ENCODE data around the gene TIMP3. TPM values are rescaled to one million over a fixed set of nuclear protein-coding genes. Genes with fewer than 3 reads are reported as not detected.

TIMP3 gene
- total RNA-seq, 2 experiments from 2014 or later, result not detected

- no peaks in the 10 kb centered on the region for H3K4me1 Mint-ChIP-seq
- no peak for DNase-seq
- ChIA-PET CTCF (no interaction called here), POLR2A (no interaction called here)
- no peak overlapping the region for H3K27ac Mint-ChIP-seq
- no peaks in the 10 kb centered on the region for H3K27me3 Mint-ChIP-seq
- H3K9me3 Mint-ChIP-seq, result no peaks in the 10 kb centered on the region
- H3K36me3 Mint-ChIP-seq (ENCODE audit: low read depth), result no peaks in the 10 kb centered on the region
- no peak overlapping the region for H3K4me3 Mint-ChIP-seq
Observed at GRCh38 chr22:32820131-32821119, 18.9 kb downstream of the TIMP3 start.

GRCh38 chr22:32822179-32822877 lies 20.8 kb downstream of the TIMP3 start:
- Mint-ChIP-seq H3K27ac (no peak overlapping the region), H3K36me3 (ENCODE audit: low read depth) (no peaks in the 10 kb centered on the region), H3K9me3 (no peaks in the 10 kb centered on the region), H3K4me3 (no peak overlapping the region), H3K4me1 (no peaks in the 10 kb centered on the region), H3K27me3 (no peaks in the 10 kb centered on the region)
- POLR2A ChIA-PET, result no interaction called here
- no peak for DNase-seq
- CTCF ChIA-PET, result no interaction called here

DNA sequence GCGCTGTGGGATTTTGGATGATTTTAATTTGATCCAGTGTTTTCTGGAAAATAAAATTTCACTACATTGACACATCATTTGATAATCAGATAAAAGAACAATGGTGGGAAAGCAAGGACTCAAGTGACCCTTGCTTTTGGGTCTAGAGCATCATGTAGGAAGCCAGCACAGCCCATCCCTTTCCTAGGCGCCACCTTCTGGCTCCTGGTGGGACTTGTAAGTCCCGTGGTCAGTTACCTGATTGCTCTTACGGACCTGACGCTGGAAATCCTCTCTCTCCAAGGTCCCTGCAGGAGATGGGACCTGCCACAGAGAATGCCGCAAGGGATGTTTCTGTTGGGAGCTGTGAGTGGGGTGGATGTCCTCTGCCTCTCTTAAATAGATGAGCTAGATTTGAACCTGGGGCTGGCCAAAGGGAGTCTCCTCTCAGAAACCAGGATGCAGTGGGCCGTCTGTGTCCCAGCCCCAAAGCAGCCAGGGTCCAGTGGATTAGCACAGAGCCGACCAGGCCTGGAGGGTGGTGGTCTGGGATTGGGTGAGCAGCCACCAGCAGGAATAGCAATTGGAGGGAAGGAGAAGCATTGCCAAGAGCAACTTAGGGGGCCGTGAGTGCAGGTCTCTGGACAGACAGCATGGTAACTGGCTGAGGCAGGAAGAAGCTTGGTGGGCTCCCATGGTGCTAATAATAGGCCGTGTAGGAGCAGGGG lies 21.7 kb downstream of the TIMP3 start:
- peak; percentile 14 for DNase-seq
- no peaks in the 10 kb centered on the region for H3K36me3 Mint-ChIP-seq (ENCODE audit: low read depth)
- no peak overlapping the region for H3K4me3 Mint-ChIP-seq
- ChIA-PET CTCF (interaction anchor here (1.4 kb wide), 1 partner anchor 294 kb away, joined by 3 read pairs; no protein-coding TSS in a partner anchor), POLR2A (no interaction called here)
- no peaks in the 10 kb centered on the region for H3K9me3 Mint-ChIP-seq
- no peaks in the 10 kb centered on the region for H3K4me1 Mint-ChIP-seq
- H3K27ac Mint-ChIP-seq, result no peak overlapping the region
- H3K27me3 Mint-ChIP-seq, result no peaks in the 10 kb centered on the region

DNA sequence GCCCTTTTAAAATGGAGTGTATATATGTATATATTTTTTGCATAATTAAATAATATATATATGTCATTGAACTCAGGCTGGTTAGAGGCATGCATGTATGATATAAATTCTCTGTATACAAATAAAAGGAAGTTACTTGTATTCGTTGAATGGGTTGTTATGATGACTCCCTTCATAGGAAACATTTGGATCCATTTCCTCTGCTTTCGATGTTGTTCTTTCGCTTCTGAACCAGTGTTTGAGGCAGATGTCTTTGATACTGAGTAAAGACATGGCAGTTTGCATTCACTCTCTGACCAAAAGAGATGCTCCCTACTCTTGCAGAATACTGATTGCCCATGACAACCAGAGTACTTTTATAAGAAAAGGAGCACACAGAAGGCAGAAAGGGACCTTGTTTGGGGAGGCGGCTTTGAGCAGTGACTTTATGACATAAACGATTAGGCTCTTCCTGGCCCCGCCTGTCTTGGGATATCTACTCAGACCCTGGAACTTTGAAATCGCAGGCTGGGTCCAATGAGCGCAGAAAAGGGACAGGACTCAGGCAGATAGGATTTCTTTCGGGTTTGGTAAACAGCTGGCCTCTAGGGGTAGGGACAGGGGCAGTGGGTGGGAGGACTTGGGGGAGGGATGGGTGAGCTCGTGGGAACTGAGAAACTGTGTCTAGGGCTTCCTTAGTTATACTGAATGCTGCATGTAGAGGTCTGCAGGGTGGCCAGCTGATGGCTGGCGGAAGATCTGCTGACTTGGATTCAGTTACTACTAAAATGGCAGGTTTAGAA lies 23.2 kb downstream of the TIMP3 start:
- H3K27me3 Mint-ChIP-seq, result no peaks in the 10 kb centered on the region
- no peak for DNase-seq
- H3K27ac Mint-ChIP-seq, result no peak overlapping the region
- no peaks in the 10 kb centered on the region for H3K9me3 Mint-ChIP-seq
- H3K4me3 Mint-ChIP-seq, result no peak overlapping the region
- no peaks in the 10 kb centered on the region for H3K4me1 Mint-ChIP-seq
- POLR2A ChIA-PET, result no interaction called here
- CTCF ChIA-PET, result no interaction called here
- H3K36me3 Mint-ChIP-seq (ENCODE audit: low read depth), result no peaks in the 10 kb centered on the region

DNA sequence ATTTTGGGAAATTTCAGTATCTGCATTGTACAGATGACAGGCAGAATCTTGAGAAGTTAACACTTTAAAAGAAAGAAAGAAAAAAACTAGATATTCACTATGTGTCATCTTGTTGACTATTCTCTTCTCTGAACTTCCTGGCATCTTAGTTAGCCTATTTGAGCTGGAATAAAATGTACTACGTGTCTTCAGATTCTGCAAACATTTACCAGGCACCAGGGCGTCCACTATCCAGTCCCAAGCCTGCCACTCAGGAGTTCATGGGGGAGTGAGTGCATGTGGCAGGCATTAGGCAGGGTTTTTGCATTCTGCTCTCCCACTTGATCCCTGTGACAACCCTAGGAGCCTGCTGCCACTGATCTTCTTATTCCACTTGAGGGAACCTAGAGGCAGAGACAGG lies 25.0 kb downstream of the TIMP3 start:
- CTCF ChIA-PET, result no interaction called here
- H3K4me1 Mint-ChIP-seq, result peaks cover 4% of the 10 kb centered on the region

DNA sequence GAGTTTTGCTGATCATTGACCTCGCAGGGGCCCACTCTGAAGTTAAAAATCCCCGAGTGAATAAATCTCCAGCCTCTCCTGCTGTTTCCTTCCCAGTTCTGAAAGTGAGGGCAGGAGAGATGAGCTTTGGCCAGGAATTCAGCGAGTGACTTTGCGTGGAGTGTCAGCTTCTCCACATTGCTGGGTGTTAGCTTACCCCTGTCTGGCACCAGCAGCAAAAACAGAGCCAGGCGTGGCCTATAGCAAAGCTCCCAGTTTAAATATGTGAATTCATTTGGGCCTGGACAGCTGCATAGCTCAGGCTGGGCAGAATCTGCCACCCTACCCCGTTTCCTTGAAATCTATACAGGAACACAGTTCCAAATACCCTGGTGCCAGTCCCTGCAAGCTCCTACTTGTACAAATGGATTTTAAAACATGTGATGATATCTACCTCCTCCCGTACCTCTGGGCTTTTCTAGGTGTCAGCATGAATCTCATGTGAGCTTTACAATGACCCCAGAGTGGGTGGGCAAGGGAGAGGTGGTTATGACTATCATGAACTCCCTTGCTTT lies 25.6 kb downstream of the TIMP3 start:
- POLR2A ChIA-PET, result no interaction called here
- no peak for DNase-seq
- no peaks in the 10 kb centered on the region for H3K36me3 Mint-ChIP-seq (ENCODE audit: low read depth)
- H3K4me3 Mint-ChIP-seq, result no peak overlapping the region
- no peaks in the 10 kb centered on the region for H3K9me3 Mint-ChIP-seq
- CTCF ChIA-PET, result interaction anchor here (0.9 kb wide), 1 partner anchor 14 kb away, joined by 3 read pairs; no protein-coding TSS in a partner anchor
- no peak overlapping the region for H3K27ac Mint-ChIP-seq
- H3K27me3 Mint-ChIP-seq, result no peaks in the 10 kb centered on the region
- H3K4me1 Mint-ChIP-seq, result peaks cover 7% of the 10 kb centered on the region

More for the DNA sequence above, 25.0 kb downstream of the TIMP3 start:
- Mint-ChIP-seq H3K27me3 (no peaks in the 10 kb centered on the region), H3K9me3 (no peaks in the 10 kb centered on the region), H3K4me3 (no peak overlapping the region), H3K27ac (no peak overlapping the region), H3K36me3 (ENCODE audit: low read depth) (no peaks in the 10 kb centered on the region)
- no peak for DNase-seq
- POLR2A ChIA-PET, result no interaction called here

GRCh38 chr22:32828150-32828549 lies 26.6 kb downstream of the TIMP3 start:
- no peaks in the 10 kb centered on the region for H3K36me3 Mint-ChIP-seq (ENCODE audit: low read depth)
- ChIA-PET POLR2A (no interaction called here), CTCF (interaction anchor here (0.9 kb wide), 1 partner anchor 13 kb away, joined by 3 read pairs; no protein-coding TSS in a partner anchor)
- H3K9me3 Mint-ChIP-seq, result no peaks in the 10 kb centered on the region
- no peak for DNase-seq
- H3K4me1 Mint-ChIP-seq, result peaks cover 8% of the 10 kb centered on the region
- H3K4me3 Mint-ChIP-seq, result no peak overlapping the region
- H3K27me3 Mint-ChIP-seq, result no peaks in the 10 kb centered on the region
- H3K27ac Mint-ChIP-seq, result no peak overlapping the region

- ChIA-PET CTCF (interaction anchor here (0.6 kb wide), 1 partner anchor 793 kb away, joined by 4 read pairs; no protein-coding TSS in a partner anchor), POLR2A (no interaction called here)
- H3K4me1 Mint-ChIP-seq, result peaks cover 8% of the 10 kb centered on the region
- DNase-seq, result no peak
- no peaks in the 10 kb centered on the region for H3K27me3 Mint-ChIP-seq
- H3K9me3 Mint-ChIP-seq, result no peaks in the 10 kb centered on the region
- H3K36me3 Mint-ChIP-seq (ENCODE audit: low read depth), result no peaks in the 10 kb centered on the region
- H3K4me3 Mint-ChIP-seq, result no peak overlapping the region
- H3K27ac Mint-ChIP-seq, result no peak overlapping the region
Observed at GRCh38 chr22:32828561-32828960, 27.1 kb downstream of the TIMP3 start.

DNA sequence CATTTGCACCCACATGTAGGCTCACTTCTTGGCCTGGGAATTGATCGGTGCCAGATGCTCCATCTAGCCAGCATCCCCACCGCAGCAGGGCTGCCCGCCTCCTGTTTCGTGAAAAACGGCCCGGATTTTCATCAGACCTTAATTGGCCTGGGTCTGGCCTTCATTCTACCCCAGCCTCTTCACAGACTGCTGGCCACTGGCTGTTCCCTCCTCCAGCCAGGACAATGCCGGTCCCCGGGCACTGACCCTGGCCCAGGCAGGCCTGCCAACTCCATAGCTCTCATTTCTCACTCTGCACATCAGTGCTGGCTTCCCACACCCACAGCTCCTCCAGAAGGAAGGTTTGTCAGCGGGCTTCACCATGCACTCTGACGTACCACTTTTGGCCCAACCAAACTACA lies 27.9 kb downstream of the TIMP3 start:
- DNase-seq, result no peak
- Mint-ChIP-seq H3K4me1 (peaks cover 8% of the 10 kb centered on the region), H3K27me3 (no peaks in the 10 kb centered on the region), H3K36me3 (ENCODE audit: low read depth) (no peaks in the 10 kb centered on the region), H3K27ac (no peak overlapping the region), H3K4me3 (no peak overlapping the region), H3K9me3 (no peaks in the 10 kb centered on the region)
- ChIA-PET CTCF (no interaction called here), POLR2A (no interaction called here)

DNA sequence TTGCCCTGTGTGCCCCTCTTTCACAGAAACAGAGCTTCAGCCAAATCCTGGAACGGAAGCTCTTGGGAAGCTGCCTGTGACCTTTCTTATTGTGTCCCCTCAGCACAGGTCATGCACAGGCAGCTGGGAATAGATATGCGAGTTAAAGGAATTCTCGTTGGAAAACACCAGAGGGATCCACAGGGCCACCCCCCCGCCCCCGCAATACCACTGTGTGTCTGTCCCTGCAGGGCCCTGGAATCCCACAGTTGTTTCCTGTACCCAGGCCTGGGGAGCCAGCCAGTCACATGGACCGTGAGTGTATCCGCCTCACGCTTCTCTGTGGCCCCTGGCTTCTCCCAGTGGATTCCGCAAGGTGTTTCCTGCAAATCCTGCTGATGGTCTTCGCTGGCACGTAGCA lies 29.0 kb downstream of the TIMP3 start:
- POLR2A ChIA-PET, result no interaction called here
- Mint-ChIP-seq H3K27ac (no peak overlapping the region), H3K27me3 (no peaks in the 10 kb centered on the region), H3K4me3 (no peak overlapping the region), H3K9me3 (no peaks in the 10 kb centered on the region), H3K36me3 (ENCODE audit: low read depth) (no peaks in the 10 kb centered on the region), H3K4me1 (peaks cover 8% of the 10 kb centered on the region)
- CTCF ChIA-PET, result no interaction called here
- DNase-seq, result no peak

- DNase-seq, result no peak
- Mint-ChIP-seq H3K36me3 (ENCODE audit: low read depth) (no peaks in the 10 kb centered on the region), H3K9me3 (no peaks in the 10 kb centered on the region), H3K4me1 (peaks cover 8% of the 10 kb centered on the region), H3K4me3 (no peak overlapping the region), H3K27me3 (no peaks in the 10 kb centered on the region), H3K27ac (no peak overlapping the region)
- CTCF ChIA-PET, result no interaction called here
- POLR2A ChIA-PET, result no interaction called here
Observed at GRCh38 chr22:32830957-32831356, 29.5 kb downstream of the TIMP3 start.

DNA sequence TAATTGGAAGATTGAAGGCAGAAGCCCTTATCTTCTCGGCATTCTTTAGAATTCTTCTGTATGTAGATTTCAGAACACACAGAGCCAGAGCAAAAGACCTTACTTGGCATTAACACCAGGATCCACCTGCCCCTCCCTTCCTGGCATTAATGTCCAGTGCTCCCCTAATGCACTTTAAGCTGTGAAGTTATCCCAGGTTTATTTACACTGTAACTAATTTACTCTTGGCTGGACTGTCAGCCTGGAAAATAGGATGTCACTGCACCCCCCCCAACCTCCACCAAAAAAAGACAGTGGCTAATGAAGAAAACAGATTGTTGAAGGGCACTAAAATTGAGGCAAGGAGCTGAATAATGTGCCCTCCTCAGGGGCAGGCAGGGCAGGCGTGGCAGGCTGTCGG lies 30.1 kb downstream of the TIMP3 start:
- Mint-ChIP-seq H3K4me1 (peaks cover 8% of the 10 kb centered on the region), H3K27ac (no peak overlapping the region), H3K36me3 (ENCODE audit: low read depth) (no peaks in the 10 kb centered on the region), H3K9me3 (no peaks in the 10 kb centered on the region), H3K4me3 (no peak overlapping the region), H3K27me3 (no peaks in the 10 kb centered on the region)
- no peak for DNase-seq
- POLR2A ChIA-PET, result no interaction called here
- CTCF ChIA-PET, result no interaction called here

Data from activated CD4-positive, alpha-beta T cell treated with anti-CD3 and anti-CD28 coated beads, Interleukin-2, amount 10 ng/mL, durations not matched to agents 7 days and 5 days (primary cell).